ENCODE measurements around the gene ITGA1.
"Not testable (repeated sequence)": the region's sequence is repeated elsewhere in the genome, so short reads cannot be mapped to it uniquely, and the experiment has no call there.

The ITGA1 gene

GRCh38 chr5:52956915-52957747 lies 169.4 kb downstream of the ITGA1 start:
- DNase-seq (ENCODE audit: low spot score) = no peak

DNA sequence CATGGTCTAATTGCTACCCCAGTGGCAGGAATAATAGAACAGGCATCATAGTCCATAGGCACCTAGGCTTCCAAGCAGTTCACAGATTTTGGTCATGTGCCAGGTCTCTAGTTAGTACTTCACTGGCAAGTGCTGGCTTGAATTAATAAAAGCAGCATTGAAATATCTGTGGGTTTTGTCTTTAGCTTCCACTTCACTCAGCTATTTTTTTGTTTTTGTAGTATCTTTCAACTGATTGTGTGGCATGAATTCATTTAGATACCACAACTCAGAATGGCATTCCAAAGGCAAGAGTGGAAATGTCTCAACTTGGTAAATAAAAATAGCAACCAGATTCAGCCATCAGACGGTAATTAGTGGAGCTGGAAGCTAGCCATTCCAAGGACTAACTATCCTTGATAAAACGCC lies 173.6 kb downstream of the ITGA1 start:
- no peak for DNase-seq (ENCODE audit: low spot score)

GRCh38 chr5:52963636-52964035 lies 175.9 kb downstream of the ITGA1 start:
- no peak for DNase-seq (ENCODE audit: low spot score)

GRCh38 chr5:52964138-52964537 lies 176.4 kb downstream of the ITGA1 start:
- DNase-seq (ENCODE audit: low spot score) = no peak

GRCh38 chr5:52976157-52976556 lies 188.4 kb downstream of the ITGA1 start:
- DNase-seq (ENCODE audit: low spot score) = not testable (repeated sequence)

DNA sequence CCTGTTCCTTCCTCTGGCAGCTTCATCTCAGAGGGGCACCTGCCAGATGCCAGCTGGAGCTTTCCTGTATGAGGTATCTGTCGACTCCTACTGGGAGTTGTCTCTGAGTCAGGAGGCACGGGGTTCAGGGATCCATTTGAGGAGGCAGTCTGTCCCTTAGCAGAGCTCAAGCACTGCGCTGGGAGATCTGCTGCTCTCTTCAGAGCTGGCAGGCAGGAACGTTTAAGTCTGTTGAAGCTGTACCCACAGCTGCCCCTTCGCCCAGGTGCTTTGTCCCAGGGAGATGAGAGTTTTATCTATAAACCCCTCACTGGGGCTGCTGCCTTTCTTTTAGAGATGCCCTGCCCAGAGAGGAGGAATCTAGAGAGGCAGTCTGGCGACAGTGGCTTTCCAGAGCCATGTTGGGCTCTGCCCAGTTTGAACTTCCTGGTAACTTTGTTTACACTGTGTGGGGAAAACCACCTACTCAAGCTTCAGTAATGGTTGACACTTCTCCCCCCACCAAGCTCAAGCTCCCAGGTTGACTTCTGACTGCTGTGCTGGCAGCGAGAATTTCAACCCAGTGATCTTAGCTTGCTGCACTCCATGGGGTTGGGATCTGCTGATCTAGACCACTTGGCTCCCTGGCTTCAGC lies 189.7 kb downstream of the ITGA1 start:
- no peak for DNase-seq (ENCODE audit: low spot score)

DNA sequence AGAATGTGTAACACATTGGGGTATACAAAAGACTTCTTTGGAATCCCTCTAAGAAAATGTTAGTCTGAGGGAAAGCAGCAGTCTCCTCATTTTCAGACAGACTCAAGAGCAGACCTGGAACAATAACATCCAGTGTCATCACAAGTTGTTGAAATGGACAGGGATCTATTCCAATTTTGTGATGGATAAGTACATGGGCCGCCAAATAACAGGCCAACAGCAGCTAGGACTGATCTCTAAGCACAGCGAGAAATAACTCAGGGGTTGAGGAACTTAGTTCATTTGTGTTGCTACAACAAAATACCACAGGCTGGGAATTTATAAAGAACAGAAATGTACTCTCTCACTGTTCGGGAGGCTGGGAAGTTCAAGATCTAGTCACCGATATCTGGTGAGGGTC lies 193.8 kb downstream of the ITGA1 start:
- no peak for DNase-seq (ENCODE audit: low spot score)

DNA sequence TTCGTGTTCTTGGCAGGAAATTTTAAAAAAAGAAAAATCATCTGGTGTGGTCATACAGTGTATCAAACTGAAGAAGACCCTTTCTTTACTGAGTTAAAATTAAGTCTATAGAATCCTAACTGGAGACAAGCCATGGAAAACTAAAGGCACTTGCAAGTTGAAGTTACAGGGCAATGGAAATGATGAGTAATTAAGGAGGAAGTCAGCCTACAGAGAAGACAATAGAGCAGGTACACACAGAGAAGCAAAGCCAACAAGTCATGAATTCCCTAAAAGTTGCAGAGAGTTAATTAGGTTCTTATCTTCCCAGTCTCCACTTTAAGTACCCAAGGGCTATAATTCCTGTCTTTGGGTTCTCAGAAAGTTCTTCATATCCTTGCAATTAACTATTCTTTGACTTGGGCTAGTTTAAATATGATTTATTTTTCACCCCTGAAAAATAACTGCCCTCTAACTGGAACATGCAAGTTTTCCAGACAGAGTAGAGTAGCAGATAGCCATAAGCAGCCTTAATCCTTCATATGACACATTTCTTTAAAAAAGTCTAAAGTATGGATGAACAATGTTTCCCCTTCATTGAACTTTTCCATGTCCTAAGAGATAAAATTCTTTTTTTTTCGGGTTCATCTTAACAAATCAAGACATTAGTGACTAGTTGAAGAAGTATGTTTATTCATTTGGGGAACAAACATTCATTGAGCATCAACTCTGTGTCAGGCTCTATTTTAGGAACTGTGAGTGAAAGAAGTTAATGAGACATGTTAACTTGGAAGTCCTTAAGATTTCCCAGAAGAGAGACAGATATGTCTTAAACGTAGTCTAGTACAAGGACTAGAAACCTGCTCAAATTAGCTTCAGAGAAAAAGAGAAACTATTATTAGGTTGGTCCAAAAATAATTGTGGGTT lies 196.3 kb downstream of the ITGA1 start:
- no peak for DNase-seq (ENCODE audit: low spot score)

- DNase-seq (ENCODE audit: low spot score) = no peak
These were observed 197.6 kb downstream of the ITGA1 start for GRCh38 chr5:52985306-52985705.

- no peak for DNase-seq (ENCODE audit: low spot score)
These were observed 200.1 kb downstream of the ITGA1 start for GRCh38 chr5:52987711-52988331.

GRCh38 chr5:52988335-52989024 lies 200.8 kb downstream of the ITGA1 start:
- DNase-seq (ENCODE audit: low spot score) = no peak

- peak; percentile 35 for DNase-seq (ENCODE audit: low spot score)
These were observed 201.5 kb downstream of the ITGA1 start, which contains the start of gene ITGA2 for GRCh38 chr5:52989025-52989780. Gene ITGA2, plus strand, starts transcription at chr5:52989352. Its CDS starts 117 bp downstream, at chr5:52989469.

GRCh38 chr5:52989781-52990527 lies 202.2 kb downstream of the ITGA1 start:
- peak; percentile 81 for DNase-seq (ENCODE audit: low spot score)

- no peak for DNase-seq (ENCODE audit: low spot score)
These were observed 202.8 kb downstream of the ITGA1 start for GRCh38 chr5:52990528-52990925.

- DNase-seq (ENCODE audit: low spot score) = no peak
These were observed 205.7 kb downstream of the ITGA1 start for GRCh38 chr5:52993367-52993766.

GRCh38 chr5:52994266-52994665 lies 206.6 kb downstream of the ITGA1 start:
- no peak for DNase-seq (ENCODE audit: low spot score)

- DNase-seq (ENCODE audit: low spot score) = no peak
These were observed 207.4 kb downstream of the ITGA1 start for GRCh38 chr5:52995095-52995494.

GRCh38 chr5:52995914-52996313 lies 208.2 kb downstream of the ITGA1 start:
- DNase-seq (ENCODE audit: low spot score) = no peak

- DNase-seq (ENCODE audit: low spot score) = no peak
These were observed 209.3 kb downstream of the ITGA1 start for GRCh38 chr5:52996979-52997378.

GRCh38 chr5:52997424-52997823 lies 209.7 kb downstream of the ITGA1 start:
- peak; percentile 96 for DNase-seq (ENCODE audit: low spot score)

Data from Ammon's horn (tissue), 1 donor.